GM12892 (cell line): ENCODE measurements around the gene COL6A3.

ENCODE experiments used
- POLR2A ChIP-seq: IDR thresholded peaks from 2 replicates; pipeline ENCODE4 v1.6.1; 2011; ENCODE audit warnings: low read depth, low read length, control low read depth
- POLR2AphosphoS5 ChIP-seq: IDR thresholded peaks from 2 replicates; pipeline ENCODE4 v1.6.1; 2011; ENCODE audit warnings: low read depth, low read length, control low read depth

GRCh38 chr2:237408335-237409000, 5.5 kb downstream of the COL6A3 start:
- TF ChIP-seq POLR2A (no peak), POLR2AphosphoS5 (no peak)
